Tibial artery (tissue), 4 donors: ENCODE measurements around the gene RNF182.

ENCODE experiments used
- DNase-seq, 2 donors: peaks; one replicate each; pipeline ENCODE4 v3.0.0-alpha.2; 2019
- H3K27ac ChIP-seq, 2 donors: fragments of 200-600 bp; sonication (generic) in 1 of 2; 1 replicate in 1 of 2; 2 replicates in 1 of 2; pipeline ENCODE4 v1.5.1; 2018 to 2019; ENCODE audit warnings: mild to moderate bottlenecking in 1 of 2
- H3K27me3 ChIP-seq, 2 donors: fragments of 200-600 bp; sonication (generic) in 1 of 2; one replicate each; pipeline versions ENCODE4 v1.5.1 to v1.6.0; 2016 to 2019
- H3K36me3 ChIP-seq, 3 donors: fragments of 200-600 bp; sonication (generic) in 2 of 3; one replicate each; pipeline ENCODE4 v1.5.1; 2016 to 2019; ENCODE audit warnings: mild to moderate bottlenecking in 2 of 3
- H3K4me1 ChIP-seq, 4 donors: fragments of 200-600 bp; sonication (generic) in 2 of 4; 1 replicate in 3 of 4; 2 replicates in 1 of 4; pipeline ENCODE4 v1.5.1; 2016 to 2019
- H3K4me3 ChIP-seq, 2 donors: fragments of 200-600 bp; sonication (generic) in 1 of 2; 1 replicate in 1 of 2; 2 replicates in 1 of 2; pipeline ENCODE4 v1.5.1; 2018 to 2019; ENCODE audit warnings: mild to moderate bottlenecking in 2 of 2
- H3K9me3 ChIP-seq, 3 donors: fragments of 200-600 bp; sonication (generic) in 1 of 3; one replicate each; pipeline ENCODE4 v1.5.1; 2016 to 2019
- CTCF ChIP-seq, 2 experiments: fragments of 200-600 bp in 1 of 2; fragments of 450-650 bp in 1 of 2; IDR thresholded peaks; one replicate each; pipeline ENCODE4 v1.5.1; 2017 to 2019; ENCODE audit warnings: antibody characterized with exemption in 2 of 2, mild to moderate bottlenecking in 1 of 2, moderate library complexity in 1 of 2
- intact Hi-C: fragments of 100-400 bp; cut with DNase I; formaldehyde crosslinking; loops from one replicate; pipeline ENCODE4 v1.15.0; 2023; ENCODE audit warnings: low total_unique reads

Gene RNF182

GRCh38 chr6:13993416-13993815 lies 68.7 kb downstream of the RNF182 start:
- intact Hi-C loops: no loop called here
- DNase-seq: no peak
- Histone ChIP-seq H3K4me3 (no peak overlapping the region), H3K27me3 (peaks cover 0 to 8% of the 10 kb centered on the region in 2 donors), H3K36me3 (no peaks in the 10 kb centered on the region), H3K27ac (no peak overlapping the region), H3K9me3 (no peaks in the 10 kb centered on the region), H3K4me1 (no peaks in the 10 kb centered on the region)
- TF ChIP-seq CTCF (IDR thresholded peaks at IDR 0.05): no peak

GRCh38 chr6:13998356-13998755 lies 73.6 kb downstream of the RNF182 start:
- no peak for DNase-seq
- Histone ChIP-seq H3K27ac (no peak overlapping the region), H3K4me1 (no peaks in the 10 kb centered on the region), H3K9me3 (no peaks in the 10 kb centered on the region), H3K4me3 (no peak overlapping the region), H3K36me3 (no peaks in the 10 kb centered on the region), H3K27me3 (no peaks in the 10 kb centered on the region)
- intact Hi-C loops: no loop called here
- no peak for TF ChIP-seq CTCF (IDR thresholded peaks at IDR 0.05)

- H3K36me3 ChIP-seq: no peaks in the 10 kb centered on the region
- intact Hi-C loops: no loop called here
- H3K27me3 ChIP-seq: peaks cover 0 to 2% of the 10 kb centered on the region in 2 donors
- H3K4me1 ChIP-seq: no peaks in the 10 kb centered on the region
- no peak overlapping the region for H3K27ac ChIP-seq
- no peaks in the 10 kb centered on the region for H3K9me3 ChIP-seq
- H3K4me3 ChIP-seq: no peak overlapping the region
- no peak for DNase-seq
- no peak for TF ChIP-seq CTCF (IDR thresholded peaks at IDR 0.05)
Measured at GRCh38 chr6:14000901-14001300, 76.1 kb downstream of the RNF182 start.

- no peak overlapping the region for H3K27ac ChIP-seq
- H3K36me3 ChIP-seq: no peaks in the 10 kb centered on the region
- DNase-seq: no peak
- intact Hi-C loops: no loop called here
- H3K4me1 ChIP-seq: no peaks in the 10 kb centered on the region
- no peak for TF ChIP-seq CTCF (IDR thresholded peaks at IDR 0.05)
- no peak overlapping the region for H3K4me3 ChIP-seq
- no peaks in the 10 kb centered on the region for H3K9me3 ChIP-seq
- peaks cover 0 to 2% of the 10 kb centered on the region in 2 donors for H3K27me3 ChIP-seq
Measured at GRCh38 chr6:14001329-14002012, 76.7 kb downstream of the RNF182 start.

GRCh38 chr6:14002176-14002947 lies 77.6 kb downstream of the RNF182 start:
- intact Hi-C loops: no loop called here
- Histone ChIP-seq H3K4me3 (no peak overlapping the region), H3K9me3 (no peaks in the 10 kb centered on the region), H3K27me3 (peaks cover 0 to 6% of the 10 kb centered on the region in 2 donors), H3K27ac (no peak overlapping the region), H3K36me3 (no peaks in the 10 kb centered on the region), H3K4me1 (no peaks in the 10 kb centered on the region)
- no peak for DNase-seq
- no peak for TF ChIP-seq CTCF (IDR thresholded peaks at IDR 0.05)
